Pancreas (tissue), 10 donors: ENCODE measurements around the gene SLC35A4. TPM values are rescaled to one million over a fixed set of nuclear protein-coding genes. Genes with fewer than 3 reads are reported as not detected.
"Not testable (repeated sequence)": the region's sequence is repeated elsewhere in the genome, so short reads cannot be mapped to it uniquely, and the experiment has no call there.

ENCODE experiments used
- ATAC-seq, 4 donors: fragments of 200-7000 bp; cut with Tn5 transposase; one replicate each; pipeline versions ENCODE4 v1.8.0 to v1.9.1; 2020; ENCODE audit warnings: mild to moderate bottlenecking in 4 of 4, moderate library complexity in 4 of 4
- DNase-seq, 6 donors: peaks; one replicate each; pipeline ENCODE4 v3.0.0-alpha.2; 2020
- FAIRE-seq: peaks from 2 replicates; lab custom pipeline; 2012; peaks lifted over from hg19 to GRCh38; lab: Jason Lieb, UNC
- H3K27ac ChIP-seq, 4 donors: fragments of 200-600 bp; sonication (generic); 1 replicate in 3 of 4; 2 replicates in 1 of 4; pipeline versions ENCODE4 v1.5.0 to v1.8.0; 2020
- H3K27me3 ChIP-seq, 4 donors: fragments of 200-600 bp; one replicate each; pipeline ENCODE4 v1.8.0; 2021
- H3K36me3 ChIP-seq, 3 donors: fragments of 200-600 bp; sonication (generic) in 1 of 3; one replicate each; pipeline versions ENCODE4 v1.5.0 to v1.8.0; 2020 to 2021
- H3K4me1 ChIP-seq, 3 donors: fragments of 200-600 bp; one replicate each; pipeline ENCODE4 v1.8.0; 2021
- H3K4me3 ChIP-seq, 4 donors: fragments of 200-600 bp; sonication (generic) in 2 of 4; one replicate each; pipeline versions ENCODE4 v1.5.0 to v1.8.0; 2020 to 2021
- H3K9me3 ChIP-seq, 4 donors: fragments of 200-600 bp; one replicate each; pipeline ENCODE4 v1.8.0; 2021
- WGBS, 2 donors: extraction: QIAGEN DNeasy Blood & Tissue Kit; methylation state at CpG; one replicate each; pipeline ENCODE4 v1.1.7; 2013; 5-methylcytosine and 5-hydroxymethylcytosine counted together
- intact Hi-C, 3 donors: fragments of 100-400 bp; cut with DNase I; formaldehyde crosslinking; loops; one replicate each; pipeline versions ENCODE4 v1.11.1 to v1.14.2; 2022
- polyA plus RNA-seq, 2 donors: library from polyadenylated mRNA; stranded (reverse); fragments of 200-250 nt; gene quantifications; one replicate each; pipeline ENCODE4 v1.2.3, GENCODE V29; 2013
- total RNA-seq, 6 donors: library from RNA; stranded (reverse); fragmentation: NEBNext Ultra II Directional in 4 of 6; extraction: Animal tissue kit (Norgen Biotek cat#: 25700) in 4 of 6; gene quantifications; one replicate each; pipeline versions ENCODE4 v1.2.1 to v1.2.4, GENCODE V29; 2021 to 2023
- TF ChIP-seq, protein P1 (sequence below), 4 donors: fragments of 200-600 bp; sonication (generic) in 3 of 4; IDR thresholded peaks; one replicate each; pipeline versions ENCODE4 v1.5.0 to v1.8.0; 2021; ENCODE audit warnings: antibody characterized with exemption in 4 of 4
- donor health status: healthy with polysubstance abuse.
- donor health status: DM: no; HTN: no; CAD: no; lungs with moderate emphysema.
- donor health status: DM: no; HTN: no; CAD: no.
- donor health status: control.
- donor health status: control.
- donor health status: Bipolar disorder and iron deficiency.
- donor health status: DM: yes; HTN: yes; CAD: no.
- donor health status: DM: no; HTN: no; CAD: no.
- donor health status: DM: no; HTN: no; CAD: no.
- donor health status: DM: yes; HTN: yes; CAD: no.

The SLC35A4 gene
- total and polyA plus RNA-seq, 8 donors, result 17.0 to 36.5 (median 25.4) TPM

DNA sequence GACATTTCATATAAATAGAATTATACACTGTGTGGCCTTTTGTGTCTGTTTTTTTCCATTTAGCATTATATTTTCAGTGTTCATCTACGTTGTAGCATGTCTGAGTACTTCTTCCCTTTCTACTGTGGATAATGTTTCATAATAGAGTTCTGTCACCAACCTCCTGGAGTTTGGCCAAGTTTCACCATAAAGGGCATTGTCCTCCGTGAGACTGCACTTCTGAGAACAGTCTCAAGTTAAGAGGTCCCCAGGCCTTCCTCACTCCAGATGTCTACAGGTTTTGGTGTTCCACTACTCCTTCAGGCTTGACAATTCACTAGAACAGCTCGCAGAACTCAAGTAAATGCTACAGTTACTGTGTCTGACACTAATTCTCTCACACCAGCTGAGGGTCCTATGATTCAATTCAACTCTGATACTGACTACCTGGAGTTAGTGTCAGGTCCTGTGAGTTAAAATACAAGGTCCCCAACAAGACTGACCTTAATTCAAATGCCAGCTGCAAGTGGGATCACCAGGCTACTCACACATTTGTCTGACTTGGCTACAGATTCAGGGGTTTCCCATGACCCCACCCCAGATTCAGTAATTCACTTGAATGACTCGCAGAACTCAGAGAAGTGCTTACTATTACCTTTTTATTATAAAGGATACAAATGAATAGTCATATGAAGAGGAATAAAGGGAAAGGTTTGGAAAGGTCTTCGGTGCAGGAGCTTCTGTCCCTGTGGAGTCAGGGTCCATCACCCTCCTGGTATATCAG, 31.1 kb downstream of the SLC35A4 start:
- H3K27me3 ChIP-seq, result no peaks in the 10 kb centered on the region
- WGBS, 2 donors, result 68 to 70% methylated on average over 5 of the region's 5 CpGs
- FAIRE-seq (no peak), ATAC-seq (peak in 3 of 4 donors; percentile 37 to 75 (median 72)), DNase-seq (peak in 1 of 6 donors; percentile 48)
- TF ChIP-seq, protein P1, sequence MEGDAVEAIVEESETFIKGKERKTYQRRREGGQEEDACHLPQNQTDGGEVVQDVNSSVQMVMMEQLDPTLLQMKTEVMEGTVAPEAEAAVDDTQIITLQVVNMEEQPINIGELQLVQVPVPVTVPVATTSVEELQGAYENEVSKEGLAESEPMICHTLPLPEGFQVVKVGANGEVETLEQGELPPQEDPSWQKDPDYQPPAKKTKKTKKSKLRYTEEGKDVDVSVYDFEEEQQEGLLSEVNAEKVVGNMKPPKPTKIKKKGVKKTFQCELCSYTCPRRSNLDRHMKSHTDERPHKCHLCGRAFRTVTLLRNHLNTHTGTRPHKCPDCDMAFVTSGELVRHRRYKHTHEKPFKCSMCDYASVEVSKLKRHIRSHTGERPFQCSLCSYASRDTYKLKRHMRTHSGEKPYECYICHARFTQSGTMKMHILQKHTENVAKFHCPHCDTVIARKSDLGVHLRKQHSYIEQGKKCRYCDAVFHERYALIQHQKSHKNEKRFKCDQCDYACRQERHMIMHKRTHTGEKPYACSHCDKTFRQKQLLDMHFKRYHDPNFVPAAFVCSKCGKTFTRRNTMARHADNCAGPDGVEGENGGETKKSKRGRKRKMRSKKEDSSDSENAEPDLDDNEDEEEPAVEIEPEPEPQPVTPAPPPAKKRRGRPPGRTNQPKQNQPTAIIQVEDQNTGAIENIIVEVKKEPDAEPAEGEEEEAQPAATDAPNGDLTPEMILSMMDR (IDR thresholded peaks at IDR 0.05), result no peak
- peaks cover 0 to 10% (median 0%) of the 10 kb centered on the region in 3 donors for H3K4me1 ChIP-seq
- no peaks in the 10 kb centered on the region for H3K36me3 ChIP-seq
- no peaks in the 10 kb centered on the region for H3K9me3 ChIP-seq
- intact Hi-C loops, result no loop called here
- no peak overlapping the region for H3K4me3 ChIP-seq
- H3K27ac ChIP-seq, result peak overlapping the region in 3 of 4 donors; percentile 4 to 46 (median 8)

DNA sequence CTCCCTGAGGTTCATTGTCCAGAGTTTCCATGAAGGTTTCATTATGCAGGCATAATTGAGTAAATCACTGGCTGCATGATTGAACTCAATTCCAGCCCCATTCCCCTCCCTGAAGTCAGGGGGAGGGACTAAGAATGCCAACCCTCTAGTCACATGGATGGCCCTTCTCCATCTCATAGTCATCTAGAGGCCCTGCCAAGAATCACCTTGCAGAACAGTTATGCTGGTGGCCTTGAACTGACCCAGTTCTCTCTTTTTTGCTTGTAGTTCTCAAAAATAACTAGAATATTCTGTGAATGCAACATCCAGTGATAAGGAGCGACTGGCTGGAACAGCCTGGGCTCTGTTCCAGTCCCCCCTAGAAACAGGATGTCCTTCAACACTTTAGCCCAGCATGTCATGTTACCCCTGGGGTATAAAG, 31.7 kb downstream of the SLC35A4 start:
- H3K9me3 ChIP-seq, result no peaks in the 10 kb centered on the region
- WGBS, 2 donors, result 16 to 24% methylated on average over 1 of the region's 1 CpG
- ATAC-seq (peak; percentile 67 to 85 (median 78)), DNase-seq (peak in 1 of 6 donors; percentile 31), FAIRE-seq (no peak)
- TF ChIP-seq, protein P1 (IDR thresholded peaks at IDR 0.05), result no peak
- intact Hi-C loops, result no loop called here
- no peaks in the 10 kb centered on the region for H3K27me3 ChIP-seq
- H3K4me3 ChIP-seq, result peak overlapping the region in 1 of 4 donors; percentile 14
- peaks cover 0 to 10% (median 0%) of the 10 kb centered on the region in 3 donors for H3K4me1 ChIP-seq
- H3K27ac ChIP-seq, result peak overlapping the region in 3 of 4 donors; percentile 8 to 50 (median 49)
- no peaks in the 10 kb centered on the region for H3K36me3 ChIP-seq

DNA sequence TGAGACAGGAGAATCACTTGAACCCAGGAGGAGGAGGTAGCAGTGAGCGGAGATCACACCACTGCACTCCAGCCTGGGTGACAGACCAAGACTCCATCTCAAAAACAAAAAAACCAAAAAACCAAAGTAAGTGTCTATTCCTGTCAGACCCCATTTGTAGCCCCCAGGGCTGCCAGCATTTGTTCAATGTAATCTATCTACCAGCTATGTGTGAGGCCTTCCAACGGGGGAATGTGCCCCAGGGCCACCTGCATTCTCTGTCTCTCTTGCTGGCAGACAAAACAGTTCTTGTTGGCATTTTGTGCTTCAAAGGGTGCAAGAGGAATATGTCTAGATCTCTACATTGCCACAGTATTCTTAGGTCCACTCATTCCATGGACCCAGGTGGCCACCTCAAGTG, 34.2 kb downstream of the SLC35A4 start:
- no peaks in the 10 kb centered on the region for H3K36me3 ChIP-seq
- FAIRE-seq (no peak), DNase-seq (no peak), ATAC-seq (no peak)
- intact Hi-C loops, result no loop called here
- WGBS, 2 donors, result 88 to 89% methylated on average over 2 of the region's 2 CpGs
- no peak overlapping the region for H3K27ac ChIP-seq
- H3K9me3 ChIP-seq, result no peaks in the 10 kb centered on the region
- TF ChIP-seq, protein P1 (IDR thresholded peaks at IDR 0.05), result no peak
- peaks cover 0 to 10% (median 0%) of the 10 kb centered on the region in 3 donors for H3K4me1 ChIP-seq
- H3K4me3 ChIP-seq, result no peak overlapping the region
- H3K27me3 ChIP-seq, result no peaks in the 10 kb centered on the region

DNA sequence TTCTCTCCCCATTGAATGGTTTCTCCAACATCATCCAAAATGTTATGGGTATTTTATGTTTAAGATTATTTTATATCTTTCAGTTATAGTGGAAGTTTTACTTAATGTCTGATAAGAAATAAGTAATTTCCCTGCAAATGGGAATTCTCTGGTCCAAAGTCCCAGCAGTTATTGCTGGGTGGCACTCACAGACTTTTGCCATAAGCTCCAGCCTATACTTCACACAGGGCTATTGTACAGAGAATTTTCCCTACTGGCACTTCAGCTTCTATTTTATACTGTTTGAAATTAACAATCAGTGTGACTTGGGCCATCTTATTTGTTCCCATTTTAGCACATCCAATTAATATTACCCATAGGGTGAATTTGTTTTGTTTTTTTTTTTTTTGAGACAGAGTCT, 35.5 kb downstream of the SLC35A4 start:
- DNase-seq (no peak), FAIRE-seq (no peak), ATAC-seq (no peak)
- Histone ChIP-seq H3K9me3 (no peaks in the 10 kb centered on the region), H3K27ac (no peak overlapping the region), H3K4me1 (peaks cover 0 to 9% (median 0%) of the 10 kb centered on the region in 3 donors), H3K27me3 (no peaks in the 10 kb centered on the region), H3K36me3 (no peaks in the 10 kb centered on the region), H3K4me3 (no peak overlapping the region)
- TF ChIP-seq, protein P1 (IDR thresholded peaks at IDR 0.05), result no peak
- intact Hi-C loops, result no loop called here

DNA sequence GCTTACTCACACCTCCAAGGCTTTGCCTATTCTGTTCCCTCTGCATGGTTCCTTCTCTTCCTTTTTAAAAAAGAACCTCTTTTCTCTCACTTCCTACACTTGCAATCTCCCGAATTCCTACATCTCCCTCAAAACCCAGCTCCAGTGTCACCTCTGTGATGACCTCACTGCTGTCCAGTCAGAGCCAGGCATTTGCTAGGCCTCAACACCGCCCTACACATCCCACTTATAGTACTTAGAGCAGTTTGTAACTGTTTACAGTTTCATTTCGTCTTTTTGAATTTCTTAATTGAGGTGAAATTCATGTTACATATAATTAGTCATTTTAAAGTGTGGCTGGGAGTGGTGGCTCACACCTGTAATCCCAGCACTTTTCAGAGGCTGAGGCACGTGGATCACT, 37.5 kb downstream of the SLC35A4 start:
- DNase-seq (no peak), ATAC-seq (peak in 2 of 4 donors; percentile 47 to 66), FAIRE-seq (no peak)
- 69 to 78% methylated on average over 4 of the region's 4 CpGs for WGBS, 2 donors
- intact Hi-C loops, result no loop called here
- TF ChIP-seq, protein P1 (IDR thresholded peaks at IDR 0.05), result no peak
- Histone ChIP-seq H3K4me3 (no peak overlapping the region), H3K4me1 (no peaks in the 10 kb centered on the region), H3K9me3 (no peaks in the 10 kb centered on the region), H3K27ac (no peak overlapping the region), H3K27me3 (no peaks in the 10 kb centered on the region), H3K36me3 (no peaks in the 10 kb centered on the region)

DNA sequence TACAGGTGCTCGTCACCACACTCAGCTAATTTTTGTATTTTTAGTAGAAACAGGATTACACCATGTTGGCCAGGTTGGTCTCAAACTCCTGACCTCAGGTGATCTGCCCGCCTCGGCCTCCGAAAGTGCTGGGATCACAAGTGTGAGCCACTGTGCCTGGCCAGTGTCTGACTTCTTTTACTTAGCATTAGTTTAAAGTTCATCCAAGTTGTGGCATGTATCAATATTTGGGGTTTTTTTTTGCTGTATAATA, 38.7 kb downstream of the SLC35A4 start:
- H3K9me3 ChIP-seq, H3K27me3 ChIP-seq, FAIRE-seq, H3K36me3 ChIP-seq, H3K4me1 ChIP-seq, intact Hi-C loops, H3K4me3 ChIP-seq, DNase-seq, H3K27ac ChIP-seq, ATAC-seq: not testable (repeated sequence)
- WGBS, 2 donors, result 91 to 93% methylated on average over 4 of the region's 4 CpGs
